Fibroblast of skin of right quadriceps (primary cell): ENCODE measurements around the gene POLR2J2.
"Not testable (repeated sequence)": the region's sequence is repeated elsewhere in the genome, so short reads cannot be mapped to it uniquely, and the experiment has no call there.

ENCODE experiments used
- DNase-seq: peaks from one replicate; pipeline ENCODE4 v3.0.0-alpha.2; 2013

The POLR2J2 gene

DNA sequence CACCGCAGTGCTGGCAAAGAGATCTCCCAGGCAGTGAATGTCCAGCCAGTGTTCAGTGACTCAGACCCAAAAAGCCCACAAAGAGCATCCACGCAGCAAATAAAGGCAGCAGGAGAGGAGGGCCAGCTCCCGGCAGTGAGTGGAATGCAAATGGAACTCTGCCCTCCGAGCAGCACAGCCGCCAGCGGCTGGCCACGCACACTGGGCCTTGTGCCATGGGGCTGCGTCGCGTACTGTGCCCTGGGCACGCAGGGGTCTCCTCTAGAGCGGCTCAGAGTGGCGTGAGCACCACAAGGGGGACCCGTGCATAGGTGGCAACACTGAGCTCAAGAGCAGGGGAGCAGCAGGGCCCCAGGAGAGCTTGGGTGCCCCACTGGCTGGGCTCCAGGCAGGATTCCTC, 3.9 kb downstream of the POLR2J2 start:
- not testable (repeated sequence) for DNase-seq

DNA sequence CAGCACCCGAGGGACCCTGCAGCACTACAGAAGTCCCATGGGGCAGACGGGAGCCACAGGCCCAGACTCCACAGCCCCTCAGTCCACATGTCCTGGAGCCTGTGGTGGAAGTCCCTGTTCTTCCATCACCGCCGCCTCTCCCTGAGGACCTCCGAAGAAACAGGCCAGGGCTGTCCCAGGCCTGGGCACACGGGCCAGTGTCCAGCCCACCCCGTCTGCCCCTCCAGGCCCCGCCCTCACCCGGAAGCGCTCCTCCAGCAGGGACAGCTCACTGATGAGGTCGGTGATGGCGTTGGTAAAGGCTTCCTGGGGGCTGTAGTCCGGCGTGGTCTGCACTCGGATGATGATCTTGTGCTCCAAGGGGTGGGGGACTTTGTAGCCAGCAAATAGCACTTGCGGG, 4.6 kb downstream of the POLR2J2 start:
- DNase-seq: not testable (repeated sequence)

DNA sequence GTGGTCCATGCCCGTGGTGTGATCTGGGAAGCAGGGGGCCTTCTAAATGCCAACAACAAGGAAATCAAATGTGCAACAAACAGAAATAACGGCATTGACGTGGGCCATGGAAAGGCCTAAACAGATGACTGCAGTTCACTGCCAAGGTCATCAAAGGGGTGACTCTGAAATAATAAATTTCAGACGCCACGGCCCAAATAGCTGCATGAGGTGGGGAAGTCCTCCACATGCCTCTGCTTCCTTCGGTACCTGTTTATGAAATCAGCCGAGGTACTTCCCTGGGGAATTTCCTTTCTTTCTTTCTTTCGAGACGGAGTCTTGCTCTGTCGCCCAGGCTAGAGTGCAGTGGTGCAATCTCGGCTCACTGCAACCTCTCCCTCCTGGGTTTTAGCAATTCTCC, 6.7 kb downstream of the POLR2J2 start:
- not testable (repeated sequence) for DNase-seq

DNA sequence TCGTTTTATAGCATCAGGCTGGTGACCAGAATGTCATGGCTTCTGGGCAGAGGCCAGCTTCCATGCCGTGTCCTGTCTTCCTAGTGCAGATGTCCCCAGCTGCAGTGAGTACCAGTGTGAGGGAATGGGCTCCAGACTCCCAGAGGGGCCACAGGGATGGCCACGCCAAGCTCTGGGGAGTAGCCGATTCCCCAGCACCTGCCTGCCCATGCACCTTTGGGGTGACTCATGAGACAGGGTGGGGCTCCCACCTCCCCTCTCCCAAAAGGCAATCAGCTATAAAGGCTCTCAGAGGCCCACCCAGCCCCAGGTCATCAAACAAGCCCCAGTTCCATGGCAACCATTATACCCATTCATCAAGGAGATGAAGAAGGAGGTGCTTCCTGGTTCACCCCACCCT, 21.5 kb downstream of the POLR2J2 start, which contains the start of gene SPDYE2B:
Gene SPDYE2B, plus strand, starts transcription at position 396 of the 400 bp plus-strand sequence. CDS start 2,030 bp downstream, outside the sequence.
- DNase-seq: not testable (repeated sequence)

DNA sequence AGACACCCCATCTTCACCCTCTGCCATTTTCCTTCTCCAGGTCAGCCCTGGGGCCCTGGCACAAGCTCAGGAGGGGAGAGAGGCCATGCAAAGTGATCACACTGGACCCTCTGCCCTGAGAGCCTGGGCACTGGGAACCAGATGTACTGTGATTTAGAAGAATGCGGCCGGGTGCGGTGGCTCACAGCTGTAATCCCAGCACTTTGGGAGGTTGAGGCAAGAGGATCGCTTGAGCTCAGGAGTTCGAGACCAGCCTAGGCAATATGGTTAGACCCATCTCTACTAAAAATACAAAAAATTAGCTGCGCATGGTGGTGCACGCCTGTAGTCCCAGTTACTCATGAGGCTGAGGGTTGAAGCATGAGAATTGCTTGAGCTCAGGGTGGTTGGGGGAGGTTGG, 23.6 kb downstream of the POLR2J2 start:
- DNase-seq: not testable (repeated sequence)

DNA sequence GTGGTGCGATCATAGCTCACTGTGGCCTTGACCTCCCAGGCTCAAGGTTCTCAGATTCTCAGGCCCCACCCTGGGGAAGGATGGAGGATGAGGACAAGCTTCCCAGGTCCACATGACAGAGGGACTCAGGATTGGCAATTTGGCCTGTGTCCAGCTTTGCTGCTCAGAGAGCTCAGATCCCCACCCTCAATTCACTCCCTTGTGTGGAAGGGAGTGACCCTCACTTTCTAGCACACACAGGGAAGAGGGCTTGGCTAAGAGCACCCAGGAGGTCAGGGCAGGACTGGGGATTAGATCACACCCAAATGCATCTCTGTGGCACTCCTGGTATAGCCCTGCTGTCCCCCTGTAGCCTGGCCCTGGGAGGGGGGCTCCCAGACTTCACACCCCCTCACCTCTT, 28.1 kb downstream of the POLR2J2 start:
- DNase-seq: not testable (repeated sequence)

DNA sequence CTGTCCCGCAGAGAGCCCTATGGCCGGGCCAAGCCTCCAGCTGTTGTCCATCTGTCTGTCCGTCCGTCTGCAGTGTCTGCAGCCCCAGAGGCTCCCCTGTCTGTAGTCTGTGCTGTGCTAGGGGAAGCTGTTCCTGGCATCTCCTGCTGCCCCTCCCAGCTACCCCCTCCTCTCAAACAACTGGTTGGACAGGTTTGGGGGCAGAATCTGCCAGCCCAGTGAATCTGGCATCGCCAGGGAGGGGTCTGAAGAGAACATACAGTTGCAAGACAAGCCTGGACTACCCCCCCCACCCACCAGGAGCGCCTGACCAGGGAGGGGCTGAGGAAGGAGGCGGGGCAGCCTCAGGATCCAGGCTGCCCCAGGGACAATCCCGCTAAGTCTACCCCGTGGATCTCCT, 28.8 kb downstream of the POLR2J2 start, which contains the start of gene UPK3BL1:
Gene UPK3BL1, minus strand, starts transcription at position 101 of the 400 bp plus-strand sequence. Its CDS starts 50 bp downstream, at position 51.
- DNase-seq: not testable (repeated sequence)

DNA sequence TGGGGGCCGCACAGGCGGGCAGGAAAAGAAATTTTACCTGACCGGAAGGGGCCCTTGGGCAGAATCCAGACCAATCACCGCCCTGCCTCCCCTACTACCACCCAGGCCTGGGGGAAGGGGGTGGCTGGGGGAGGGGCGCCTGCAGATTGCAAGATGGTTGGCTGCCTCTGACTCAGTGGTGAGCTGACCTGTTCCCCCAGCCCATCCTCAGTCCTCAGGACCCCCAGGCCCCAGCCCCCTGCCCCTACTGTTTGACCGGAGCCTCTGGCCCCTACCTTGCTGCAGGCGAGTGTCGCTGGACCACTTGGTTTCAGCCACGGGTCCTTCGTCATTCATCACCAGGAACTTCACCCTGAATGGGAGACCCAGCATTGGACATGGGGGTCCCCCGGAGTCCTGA, 32.6 kb downstream of the POLR2J2 start:
- DNase-seq: not testable (repeated sequence)

DNA sequence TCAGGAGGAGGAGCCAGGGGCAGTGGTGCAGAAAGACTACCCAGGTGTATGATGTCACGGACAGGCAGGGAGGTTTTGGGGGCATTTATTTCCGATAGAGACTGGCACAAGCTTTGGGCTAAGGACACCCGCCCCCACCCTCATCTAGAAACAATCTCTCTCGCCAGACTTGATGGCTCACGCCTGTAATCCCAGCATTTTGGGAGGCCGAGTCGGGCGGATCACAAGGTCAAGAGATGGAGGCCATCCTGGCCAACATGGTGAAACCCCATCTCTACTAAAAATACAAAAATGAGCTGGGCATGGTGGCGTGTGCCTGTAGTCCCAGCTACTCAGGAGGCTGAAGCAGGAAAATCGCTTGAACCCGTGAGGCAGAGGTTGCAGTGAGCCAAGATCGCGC, 34.5 kb downstream of the POLR2J2 start:
- DNase-seq: not testable (repeated sequence)

DNA sequence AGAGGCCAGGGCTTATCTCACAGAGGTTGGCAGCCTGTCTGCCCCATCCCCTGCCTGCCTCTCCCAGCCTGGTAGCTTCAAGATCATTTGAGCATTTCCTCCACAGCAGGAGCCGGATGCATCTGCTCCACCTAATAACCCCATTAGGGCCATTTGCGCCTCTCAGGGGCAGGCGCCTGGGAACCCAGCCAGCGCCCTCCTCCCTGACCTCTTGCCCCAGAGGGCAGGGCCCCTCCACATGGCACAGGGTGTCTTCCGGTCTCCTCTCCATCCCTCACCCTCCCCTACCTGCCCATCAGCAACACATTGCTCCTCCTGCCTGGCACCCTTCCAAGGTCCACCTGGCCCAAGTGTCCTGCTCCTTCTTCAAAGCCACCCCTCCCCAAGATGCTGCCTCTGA, 36.1 kb downstream of the POLR2J2 start:
- not testable (repeated sequence) for DNase-seq

DNA sequence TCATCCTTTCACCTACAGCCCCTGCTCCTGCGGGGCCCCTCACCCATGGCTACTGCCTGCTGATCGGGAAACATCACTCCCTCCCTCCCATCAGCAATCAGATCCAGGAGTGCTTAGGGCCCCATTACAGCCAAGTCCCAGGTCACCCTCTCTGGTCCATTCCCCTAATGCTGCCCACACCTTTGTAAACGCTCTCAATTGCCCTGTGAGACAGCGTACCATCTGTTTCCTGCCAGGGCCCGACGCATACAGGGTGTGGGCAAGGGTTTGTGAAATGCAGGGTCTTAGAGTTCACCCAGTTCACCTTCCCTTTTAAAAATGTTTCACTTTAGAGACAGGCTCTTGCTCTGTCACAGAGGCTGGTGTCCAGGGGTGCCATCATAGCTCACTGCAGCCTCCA, 37.2 kb downstream of the POLR2J2 start:
- DNase-seq: not testable (repeated sequence)

DNA sequence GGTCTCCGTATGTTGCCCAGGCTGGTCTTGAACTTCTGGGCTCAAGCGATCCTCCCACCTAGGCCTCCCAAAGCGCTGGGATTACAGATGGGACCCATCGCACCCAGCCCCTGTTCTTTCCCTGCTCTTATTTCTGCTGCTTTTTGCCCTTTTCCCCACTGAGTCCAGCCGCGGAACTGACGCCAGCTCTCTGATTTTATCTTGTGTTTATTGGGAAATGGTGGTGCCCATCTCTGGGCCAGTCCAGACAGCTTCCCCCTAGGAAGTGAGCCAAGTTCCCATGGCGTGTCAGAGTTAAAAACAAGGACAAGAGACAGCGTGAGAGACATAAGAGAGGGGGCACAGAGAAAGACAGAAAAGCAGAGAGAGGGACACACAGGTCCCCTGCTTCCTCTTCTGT, 40.8 kb downstream of the POLR2J2 start:
- DNase-seq: not testable (repeated sequence)

DNA sequence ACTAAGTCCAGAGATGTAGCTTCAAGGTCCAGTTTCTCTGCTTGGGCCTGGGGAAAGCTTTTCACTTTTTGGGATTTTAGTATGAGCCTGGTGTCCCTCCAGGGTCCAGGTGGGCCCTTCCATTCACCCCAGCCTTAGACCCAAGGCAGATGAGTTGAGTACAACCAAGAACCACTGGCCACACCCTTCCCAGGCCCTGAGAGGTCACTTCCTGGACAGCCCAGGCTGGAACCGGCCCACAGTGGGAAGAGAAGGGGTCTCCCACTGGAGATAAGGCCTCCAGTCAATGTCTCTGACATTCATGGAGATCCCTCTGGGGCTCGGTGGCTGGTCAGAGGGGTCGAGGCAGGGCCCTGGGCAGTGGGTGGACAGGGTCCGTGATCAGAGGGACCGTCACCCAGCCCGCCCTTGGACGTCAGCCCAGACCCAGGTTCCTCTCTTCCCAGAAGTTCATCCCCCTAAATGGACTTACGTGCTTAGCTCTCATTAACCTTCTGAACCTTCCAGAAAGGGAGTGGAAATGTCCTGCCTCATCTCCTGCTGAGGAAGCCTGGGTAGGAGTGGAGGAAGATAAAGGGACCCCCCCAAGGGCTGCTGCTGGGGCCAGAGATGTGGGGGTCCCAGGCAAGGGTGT, 44.1 kb downstream of the POLR2J2 start:
- not testable (repeated sequence) for DNase-seq

DNA sequence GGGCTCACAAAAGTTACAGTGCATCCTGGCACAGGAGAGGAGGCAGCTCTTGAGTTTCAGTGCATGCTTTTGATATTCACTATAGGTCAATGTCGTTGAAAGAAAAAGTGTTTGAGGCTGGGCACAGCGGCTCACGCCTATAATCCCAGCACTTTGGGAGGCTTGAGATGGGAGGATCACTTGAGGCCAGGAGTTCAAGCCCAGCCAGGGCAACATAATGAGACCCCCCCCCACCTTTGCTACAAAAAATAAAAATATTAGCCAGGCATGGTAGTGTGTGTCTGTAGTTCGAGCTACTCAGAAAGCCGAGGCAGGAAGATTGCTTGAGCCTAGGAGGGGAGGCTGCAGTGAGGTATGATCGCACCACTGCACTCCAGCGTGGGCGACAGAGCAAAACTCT, 53.3 kb downstream of the POLR2J2 start:
- not testable (repeated sequence) for DNase-seq

DNA sequence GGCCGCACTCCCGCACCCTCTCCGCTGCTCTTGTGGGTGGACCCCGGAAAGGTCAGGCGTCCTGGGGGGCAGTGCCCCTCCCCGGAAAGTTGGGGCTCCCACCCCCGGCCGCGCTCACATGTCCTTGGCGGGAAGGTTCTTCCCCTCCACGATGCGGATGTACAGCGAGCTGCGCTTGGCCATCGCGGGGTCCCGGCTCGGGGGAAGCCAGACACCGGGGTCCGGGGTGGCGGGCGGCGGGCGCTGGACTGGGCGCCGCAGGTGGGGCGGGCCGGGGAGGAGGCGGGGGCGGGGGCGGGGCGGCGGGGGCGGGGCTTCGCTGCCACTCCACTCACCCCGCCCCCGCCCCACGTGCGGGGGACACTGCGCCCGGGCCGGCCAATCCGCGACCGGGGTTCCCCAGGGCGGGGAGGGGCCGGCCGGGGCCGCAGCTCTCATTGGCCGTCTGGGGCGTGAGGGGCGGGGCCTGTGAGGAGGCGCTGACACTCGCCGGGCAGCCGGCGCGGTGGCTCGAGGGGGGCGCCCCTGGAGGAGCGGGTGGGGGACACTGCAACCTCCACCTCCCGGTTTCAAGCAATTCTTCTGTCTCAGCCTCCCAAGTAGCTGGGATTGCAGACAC, 54.8 kb downstream of the POLR2J2 start, which contains the start of gene RASA4:
Gene RASA4, minus strand, starts transcription at position 250 of the 619 bp plus-strand sequence. Its CDS starts 67 bp downstream, at position 183.
- peak; percentile 2 for DNase-seq
